Measurements from ENCODE around the gene SCFD2.

SCFD2 gene

GRCh38 chr4:52982946-52983340 lies 382.9 kb downstream of the SCFD2 start:
- DNase-seq (ENCODE audit: low read depth) = no peak
- TF ChIP-seq CTCF (IDR thresholded peaks at IDR 0.05; ENCODE audit: low read length, missing control alignments) = no peak

GRCh38 chr4:52982255-52982945 lies 383.5 kb downstream of the SCFD2 start:
- peak; percentile 80 for DNase-seq (ENCODE audit: low read depth)
- H3K4me3 ChIP-seq (replicated peaks; ENCODE audit: low read depth, low read length) = no peak overlapping the region
- TF ChIP-seq CTCF (IDR thresholded peaks at IDR 0.05; ENCODE audit: low read length, missing control alignments) = peak; percentile 87

More at GRCh38 chr4:52982946-52983340, 382.9 kb downstream of the SCFD2 start:
- H3K4me3 ChIP-seq (replicated peaks; ENCODE audit: low read depth, low read length) = no peak overlapping the region

GRCh38 chr4:52979821-52980590 lies 385.9 kb downstream of the SCFD2 start:
- DNase-seq (ENCODE audit: low read depth) = no peak
- H3K4me3 ChIP-seq (replicated peaks; ENCODE audit: low read depth, low read length) = no peak overlapping the region
- no peak for TF ChIP-seq CTCF (IDR thresholded peaks at IDR 0.05; ENCODE audit: low read length, missing control alignments)

- DNase-seq (ENCODE audit: low read depth) = peak; percentile 20
- no peak for TF ChIP-seq CTCF (IDR thresholded peaks at IDR 0.05; ENCODE audit: low read length, missing control alignments)
Measured at GRCh38 chr4:52979020-52979419, 386.8 kb downstream of the SCFD2 start.

GRCh38 chr4:52977252-52977651 lies 388.6 kb downstream of the SCFD2 start:
- H3K4me3 ChIP-seq (replicated peaks; ENCODE audit: low read depth, low read length) = no peak overlapping the region
- TF ChIP-seq CTCF (IDR thresholded peaks at IDR 0.05; ENCODE audit: low read length, missing control alignments) = no peak
- no peak for DNase-seq (ENCODE audit: low read depth)

More at GRCh38 chr4:52979020-52979419, 386.8 kb downstream of the SCFD2 start:
- H3K4me3 ChIP-seq (replicated peaks; ENCODE audit: low read depth, low read length) = no peak overlapping the region

GRCh38 chr4:52976523-52977230 lies 389.2 kb downstream of the SCFD2 start:
- no peak for TF ChIP-seq CTCF (IDR thresholded peaks at IDR 0.05; ENCODE audit: low read length, missing control alignments)
- no peak for DNase-seq (ENCODE audit: low read depth)
- H3K4me3 ChIP-seq (replicated peaks; ENCODE audit: low read depth, low read length) = no peak overlapping the region

Measured in fibroblast of pulmonary artery (primary cell).